H9 (cell line): ENCODE measurements around the gene ASIC4. TPM values are rescaled to one million over a fixed set of nuclear protein-coding genes. Genes with fewer than 3 reads are reported as not detected.

Experiments used
- DNase-seq: peaks from one replicate; pipeline ENCODE4 v3.0.0-alpha.2; 2017
- H2AFZ ChIP-seq: one replicate; pipeline ENCODE4 v1.6.1; 2013; ENCODE audit warnings: mild to moderate bottlenecking, low read length, control low read depth, moderate library complexity
- H2AK5ac ChIP-seq: 2 replicates; pipeline ENCODE4 v1.6.1; 2013; ENCODE audit warnings: low read length, control low read depth, mixed read lengths; ENCODE audit not compliant: insufficient read length
- H2BK120ac ChIP-seq: one replicate; pipeline ENCODE4 v1.6.1; 2013; ENCODE audit warnings: low read depth, mild to moderate bottlenecking, low read length, control low read depth, inconsistent platforms; ENCODE audit not compliant: poor library complexity, severe bottlenecking
- H2BK12ac ChIP-seq: 2 replicates; pipeline ENCODE4 v1.6.1; 2013; ENCODE audit warnings: low read length, control low read depth, mixed read lengths, low read depth; ENCODE audit not compliant: insufficient read length
- H2BK15ac ChIP-seq: 2 replicates; pipeline ENCODE4 v1.6.1; 2013; ENCODE audit warnings: low read depth, low read length, control low read depth
- H2BK20ac ChIP-seq: one replicate; pipeline ENCODE4 v1.6.1; 2013; ENCODE audit warnings: low read depth, mild to moderate bottlenecking, low read length, control low read depth, inconsistent platforms; ENCODE audit not compliant: poor library complexity, severe bottlenecking
- H2BK5ac ChIP-seq: 2 replicates; pipeline ENCODE4 v1.6.1; 2013; ENCODE audit warnings: low read length, control low read depth, mixed read lengths; ENCODE audit not compliant: insufficient read length
- H3K14ac ChIP-seq: 2 replicates; pipeline ENCODE4 v1.6.1; 2013; ENCODE audit warnings: low read length, control low read depth; ENCODE audit not compliant: insufficient read depth
- H3K18ac ChIP-seq: 2 replicates; pipeline ENCODE4 v1.6.1; 2013; ENCODE audit warnings: low read depth, mild to moderate bottlenecking, mixed read lengths, low read length, control low read depth; ENCODE audit not compliant: insufficient read length
- H3K23ac ChIP-seq: 2 replicates; pipeline ENCODE4 v1.6.1; 2013; ENCODE audit warnings: low read length, control low read depth, mixed read lengths, low read depth; ENCODE audit not compliant: insufficient read length
- H3K23me2 ChIP-seq: 2 replicates; pipeline ENCODE4 v1.6.1; 2013; ENCODE audit warnings: low read depth, mild to moderate bottlenecking, mixed read lengths, low read length, control low read depth; ENCODE audit not compliant: insufficient read length, poor library complexity, severe bottlenecking
- H3K27ac ChIP-seq: 2 replicates; pipeline ENCODE4 v1.5.1; 2013; ENCODE audit warnings: low read length, control low read depth, mixed read lengths, low read depth; ENCODE audit not compliant: insufficient read length
- H3K27me3 ChIP-seq: 2 replicates; pipeline ENCODE4 v1.6.1; 2013; ENCODE audit warnings: low read length, control low read depth, inconsistent platforms; ENCODE audit not compliant: insufficient read depth
- H3K4ac ChIP-seq: 2 replicates; pipeline ENCODE4 v1.6.1; 2013; ENCODE audit warnings: low read depth, mild to moderate bottlenecking, control low read depth, inconsistent platforms, low read length, moderate library complexity
- H3K4me1 ChIP-seq: 2 replicates; pipeline ENCODE4 v1.6.1; 2013; ENCODE audit warnings: low read length, control low read depth, inconsistent platforms; ENCODE audit not compliant: insufficient read depth
- H3K4me2 ChIP-seq: 2 replicates; pipeline ENCODE4 v1.6.1; 2013; ENCODE audit warnings: low read length, control low read depth, mixed read lengths; ENCODE audit not compliant: insufficient read length, insufficient read depth
- H3K56ac ChIP-seq: 2 replicates; pipeline ENCODE4 v1.6.1; 2013; ENCODE audit warnings: low read depth, mild to moderate bottlenecking, mixed read lengths, low read length, control low read depth; ENCODE audit not compliant: insufficient read length
- H3K79me1 ChIP-seq: 2 replicates; pipeline ENCODE4 v1.6.1; 2013; ENCODE audit warnings: low read depth, mild to moderate bottlenecking, moderate library complexity, low read length, control low read depth, inconsistent platforms; ENCODE audit not compliant: insufficient read depth, poor library complexity, severe bottlenecking
- H3K79me2 ChIP-seq: 2 replicates; pipeline ENCODE4 v1.6.1; 2013; ENCODE audit warnings: low read length, control low read depth, inconsistent platforms; ENCODE audit not compliant: insufficient read depth
- H3K9ac ChIP-seq: 2 replicates; pipeline ENCODE4 v1.6.1; 2013; ENCODE audit warnings: low read length, control low read depth, mixed read lengths; ENCODE audit not compliant: insufficient read length; ENCODE audit errors: extremely low read depth
- H3K9me3 ChIP-seq: one replicate; pipeline ENCODE4 v1.6.1; 2013; ENCODE audit warnings: low read depth, low read length, inconsistent platforms; ENCODE audit not compliant: control insufficient read depth
- H3T11ph ChIP-seq: one replicate; pipeline ENCODE4 v1.6.1; 2013; ENCODE audit warnings: mild to moderate bottlenecking, low read length, control low read depth, inconsistent platforms
- H4K20me1 ChIP-seq: one replicate; pipeline ENCODE4 v1.6.1; 2013; ENCODE audit not compliant: control insufficient read depth, insufficient read length, insufficient read depth
- H4K5ac ChIP-seq: 2 replicates; pipeline ENCODE4 v1.6.1; 2013; ENCODE audit warnings: low read depth, mild to moderate bottlenecking, mixed read lengths, low read length, control low read depth; ENCODE audit not compliant: insufficient read length
- H4K8ac ChIP-seq: replicated peaks from 2 replicates; pipeline ENCODE4 v1.6.1; 2013; ENCODE audit warnings: low read length, control low read depth, mixed read lengths, low read depth; ENCODE audit not compliant: insufficient read length
- H4K91ac ChIP-seq: 2 replicates; pipeline ENCODE4 v1.6.1; 2013; ENCODE audit warnings: low read depth, mild to moderate bottlenecking, moderate library complexity, mixed read lengths, low read length, control low read depth; ENCODE audit not compliant: insufficient read length
- H3K27ac Mint-ChIP-seq, 3 experiments: 2 replicates in 2 of 3; 3 replicates in 1 of 3; pipeline ENCODE4 v1.8.0; 2020 to 2021; ENCODE audit warnings: mixed read lengths in 3 of 3, mild to moderate bottlenecking in 1 of 3, moderate library complexity in 1 of 3
- H3K27me3 Mint-ChIP-seq: 2 replicates; pipeline ENCODE4 v1.8.0; 2021; ENCODE audit warnings: low read depth, mild to moderate bottlenecking, moderate library complexity, mixed read lengths
- H3K36me3 Mint-ChIP-seq, 3 experiments: 2 replicates in 2 of 3; 3 replicates in 1 of 3; pipeline ENCODE4 v1.8.0; 2020 to 2021; ENCODE audit warnings: low read depth in 3 of 3, mixed read lengths in 3 of 3; ENCODE audit not compliant: insufficient read depth in 1 of 3
- H3K4me1 Mint-ChIP-seq, 2 experiments: 2 replicates each; pipeline ENCODE4 v1.8.0; 2020; ENCODE audit warnings: mixed read lengths in 2 of 2
- H3K4me3 Mint-ChIP-seq, 2 experiments: 2 replicates in 1 of 2; 3 replicates in 1 of 2; pipeline ENCODE4 v1.8.0; 2020 to 2021; ENCODE audit warnings: mild to moderate bottlenecking in 2 of 2, mixed read lengths in 2 of 2, moderate library complexity in 1 of 2
- H3K9me3 Mint-ChIP-seq, 2 experiments: 2 replicates in 1 of 2; 3 replicates in 1 of 2; pipeline ENCODE4 v1.8.0; 2020; ENCODE audit warnings: mild to moderate bottlenecking in 2 of 2, mixed read lengths in 2 of 2, moderate library complexity in 1 of 2
- WGBS: extraction: QIAGEN DNeasy Blood & Tissue Kit; methylation state at CpG from one replicate; pipeline ENCODE4 v1.1.7; 2013; ENCODE audit warnings: missing lambda C conversion rate, low lambda C conversion rate, mixed read lengths; ENCODE audit not compliant: insufficient read length; ENCODE audit errors: extremely low coverage; 5-methylcytosine and 5-hydroxymethylcytosine counted together
- total RNA-seq: library from RNA; stranded (reverse); gene quantifications from 2 replicates; pipeline ENCODE4 v1.2.1, GENCODE V29; 2021
- TF ChIP-seq, protein P1 (sequence below): fragments of 200-600 bp; sonication (generic); conservative IDR thresholded peaks from 3 replicates; pipeline ENCODE4 v1.8.0; 2021; ENCODE audit warnings: antibody characterized with exemption, mild to moderate bottlenecking

ASIC4 gene
- total RNA-seq, 1 experiment from 2014 or later = 0.37 TPM

GRCh38 chr2:219539926-219540678 is 25.8 kb downstream of the ASIC4 start:
- H3K27ac Mint-ChIP-seq = no peak overlapping the region

More at GRCh38 chr2:219539926-219540678, 25.8 kb downstream of the ASIC4 start:
- Histone ChIP-seq H3K27ac (no peak overlapping the region), H3K14ac (no peak overlapping the region), H3K4me2 (no peak overlapping the region), H3K23me2 (peaks cover 16% of the 10 kb centered on the region), H3K79me2 (no peaks in the 10 kb centered on the region), H2AFZ (no peak overlapping the region), H4K20me1 (no peaks in the 10 kb centered on the region), H3K9ac (no peak overlapping the region), H3K9me3 (no peaks in the 10 kb centered on the region), H2AK5ac (no peak overlapping the region), H3K4ac (no peak overlapping the region), H2BK5ac (no peak overlapping the region), H3K18ac (no peak overlapping the region), H2BK120ac (no peak overlapping the region), H3T11ph (no peak overlapping the region), H3K56ac (no peak overlapping the region), H4K8ac (no peak overlapping the region), H3K4me1 (peaks cover 8% of the 10 kb centered on the region; the same call in 1 of the 2 replicates), H3K79me1 (no peaks in the 10 kb centered on the region), H2BK15ac (no peak overlapping the region), H3K23ac (no peak overlapping the region), H2BK20ac (no peak overlapping the region), H2BK12ac (no peak overlapping the region), H4K5ac (no peak overlapping the region), H3K27me3 (no peaks in the 10 kb centered on the region), H4K91ac (no peak overlapping the region)
- no peak overlapping the region for H3K4me3 Mint-ChIP-seq
- peaks cover 39 to 40% of the 10 kb centered on the region in 2 experiments for H3K4me1 Mint-ChIP-seq
- no CpG with 5 or more reads among the region's 46 CpGs for WGBS
- H3K9me3 Mint-ChIP-seq = peaks cover 0 to 4% of the 10 kb centered on the region in 2 experiments; a peak in 2 of 5 replicates
- no peak for DNase-seq
- peaks cover 18 to 28% (median 21%) of the 10 kb centered on the region in 3 experiments for H3K36me3 Mint-ChIP-seq
- TF ChIP-seq, protein P1, sequence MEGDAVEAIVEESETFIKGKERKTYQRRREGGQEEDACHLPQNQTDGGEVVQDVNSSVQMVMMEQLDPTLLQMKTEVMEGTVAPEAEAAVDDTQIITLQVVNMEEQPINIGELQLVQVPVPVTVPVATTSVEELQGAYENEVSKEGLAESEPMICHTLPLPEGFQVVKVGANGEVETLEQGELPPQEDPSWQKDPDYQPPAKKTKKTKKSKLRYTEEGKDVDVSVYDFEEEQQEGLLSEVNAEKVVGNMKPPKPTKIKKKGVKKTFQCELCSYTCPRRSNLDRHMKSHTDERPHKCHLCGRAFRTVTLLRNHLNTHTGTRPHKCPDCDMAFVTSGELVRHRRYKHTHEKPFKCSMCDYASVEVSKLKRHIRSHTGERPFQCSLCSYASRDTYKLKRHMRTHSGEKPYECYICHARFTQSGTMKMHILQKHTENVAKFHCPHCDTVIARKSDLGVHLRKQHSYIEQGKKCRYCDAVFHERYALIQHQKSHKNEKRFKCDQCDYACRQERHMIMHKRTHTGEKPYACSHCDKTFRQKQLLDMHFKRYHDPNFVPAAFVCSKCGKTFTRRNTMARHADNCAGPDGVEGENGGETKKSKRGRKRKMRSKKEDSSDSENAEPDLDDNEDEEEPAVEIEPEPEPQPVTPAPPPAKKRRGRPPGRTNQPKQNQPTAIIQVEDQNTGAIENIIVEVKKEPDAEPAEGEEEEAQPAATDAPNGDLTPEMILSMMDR = no peak
- H3K27me3 Mint-ChIP-seq = peaks cover 12% of the 10 kb centered on the region
